NCI-H446 treated with DMSO at 0.1 percent for 48 hours (cell line): ENCODE measurements around the gene FGD2.
A peak's percentile ranks its signal among the peaks of the same experiment; 100 is the strongest.
"Not testable (repeated sequence)": the region's sequence is repeated elsewhere in the genome, so short reads cannot be mapped to it uniquely, and the experiment has no call there.

Experiments used
- DNase-seq: peaks from one replicate; lab custom pipeline; 2025; lab: John Stamatoyannopoulos, UW

Gene FGD2

DNA sequence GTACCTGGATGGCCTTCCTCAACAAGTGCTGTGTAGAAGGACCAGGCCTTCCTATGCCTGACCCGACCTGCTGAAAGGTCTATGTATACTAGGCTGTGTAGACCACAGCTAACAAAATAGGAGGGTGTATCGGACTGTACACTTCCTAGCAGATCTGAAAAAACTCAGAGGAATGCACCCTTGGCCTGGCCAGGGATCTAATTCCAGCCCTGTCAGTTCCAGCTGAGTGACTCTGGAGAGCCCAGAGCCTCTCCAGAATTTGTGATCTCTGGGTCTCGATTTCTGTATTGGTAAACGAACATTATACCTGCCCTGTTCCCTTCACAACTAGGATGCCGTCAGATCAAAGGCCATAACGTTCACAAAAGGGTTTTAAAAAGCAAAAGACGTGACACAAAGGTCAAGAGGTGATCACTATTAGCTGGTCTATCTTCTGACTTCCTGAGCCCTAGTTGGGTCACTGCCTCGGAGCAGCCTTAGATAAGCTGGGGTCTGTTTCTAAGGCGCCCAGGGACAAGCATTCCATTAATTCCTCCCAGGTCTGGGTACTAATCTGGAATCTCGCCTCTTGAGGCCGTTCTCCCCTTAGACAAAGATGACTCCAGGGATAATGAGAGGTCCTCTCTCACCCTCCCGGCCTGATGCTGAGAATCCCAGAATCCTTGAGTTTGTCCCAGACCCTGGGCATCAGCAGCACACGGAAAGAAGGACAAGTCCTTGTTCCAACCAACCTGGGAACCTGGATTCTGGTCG lies 33.4 kb upstream of the FGD2 start:
- DNase-seq = no peak

- DNase-seq = no peak
These were observed 32.3 kb upstream of the FGD2 start for GRCh38 chr6:36973190-36973589.

- no peak for DNase-seq
These were observed 31.8 kb upstream of the FGD2 start for GRCh38 chr6:36973647-36974046.

- no peak for DNase-seq
These were observed 30.0 kb upstream of the FGD2 start for GRCh38 chr6:36975231-36976006.

DNA sequence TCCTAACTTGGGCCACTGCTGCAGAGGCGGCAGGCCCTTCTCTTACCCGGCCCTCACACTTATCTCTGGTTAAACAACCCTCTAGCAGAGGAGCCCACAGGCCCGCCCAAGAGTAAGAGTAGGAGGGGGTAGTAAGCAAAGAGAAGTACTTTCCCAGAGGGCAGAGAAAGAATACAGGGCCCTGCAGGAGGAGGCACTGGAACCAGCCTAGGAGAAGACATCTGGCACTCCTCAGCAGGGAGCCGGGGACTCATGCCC lies 29.5 kb upstream of the FGD2 start:
- no peak for DNase-seq

GRCh38 chr6:36976509-36976908 lies 28.9 kb upstream of the FGD2 start:
- DNase-seq = no peak

- no peak for DNase-seq
These were observed 28.5 kb upstream of the FGD2 start for GRCh38 chr6:36976931-36977330.

GRCh38 chr6:36977470-36977941 lies 27.9 kb upstream of the FGD2 start:
- no peak for DNase-seq

DNA sequence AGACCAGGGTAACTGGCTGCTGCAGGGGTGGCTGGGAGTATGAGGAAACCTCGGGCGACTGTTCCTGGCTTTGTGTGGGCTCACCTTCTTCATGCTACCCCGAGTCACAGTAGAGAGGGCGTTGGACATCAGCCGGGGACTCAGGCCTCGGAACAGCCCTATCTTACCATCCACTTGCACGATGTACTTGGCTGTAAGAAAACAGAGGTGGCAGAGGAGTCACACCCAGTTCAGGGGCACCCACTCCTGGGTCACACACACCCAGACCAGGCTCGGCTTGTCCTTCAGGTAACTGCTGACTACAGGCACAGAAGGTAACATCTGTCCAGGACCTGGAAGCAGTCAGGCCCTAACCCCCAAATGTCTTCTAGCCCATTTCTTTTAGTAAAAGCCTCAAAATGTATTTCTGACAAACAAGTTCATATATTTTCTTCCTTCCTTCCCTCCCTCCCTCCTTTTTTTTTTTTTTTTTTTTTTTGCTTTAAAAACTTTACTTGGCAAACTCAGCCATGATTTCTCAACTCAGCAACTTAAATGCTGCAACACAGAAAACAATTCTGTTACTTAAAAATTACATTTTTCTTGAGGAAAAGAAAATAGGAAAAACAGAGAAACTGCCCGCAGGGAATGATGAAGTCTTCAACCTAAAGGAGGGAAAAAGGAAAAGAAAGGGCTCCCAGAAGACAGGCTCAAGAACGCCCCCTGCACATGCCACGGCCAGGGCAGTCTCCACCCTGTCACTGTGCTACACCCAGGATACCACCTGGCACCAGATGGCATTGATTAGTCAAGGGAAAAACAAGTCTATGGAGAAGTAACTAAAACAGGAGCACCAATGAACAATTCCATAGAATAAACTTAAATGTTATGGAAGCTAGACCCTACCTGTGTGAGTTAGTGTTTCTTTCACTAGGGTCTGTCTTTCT lies 26.8 kb upstream of the FGD2 start:
- no peak for DNase-seq

DNA sequence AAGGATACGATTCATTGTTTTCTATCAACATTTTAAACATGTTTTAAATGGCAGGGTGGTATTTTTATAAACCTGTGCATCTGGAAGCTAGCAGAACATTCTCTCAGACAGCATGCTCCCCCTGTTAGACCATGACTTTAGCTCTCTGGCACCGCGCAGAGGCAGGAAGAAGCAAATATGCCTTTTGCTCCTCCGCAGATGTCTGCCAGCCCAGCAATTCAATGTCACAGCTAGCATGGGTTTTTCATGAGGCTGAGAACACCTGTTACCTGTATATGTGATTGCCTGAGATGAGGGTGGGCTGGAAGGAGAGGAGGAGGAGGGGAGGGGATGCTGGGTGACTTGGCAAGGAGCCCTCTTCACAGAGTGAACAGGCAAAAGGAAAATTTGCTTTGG lies 26.1 kb upstream of the FGD2 start:
- DNase-seq = peak; percentile 11

- no peak for DNase-seq
These were observed 25.3 kb upstream of the FGD2 start for GRCh38 chr6:36980129-36980528.

DNA sequence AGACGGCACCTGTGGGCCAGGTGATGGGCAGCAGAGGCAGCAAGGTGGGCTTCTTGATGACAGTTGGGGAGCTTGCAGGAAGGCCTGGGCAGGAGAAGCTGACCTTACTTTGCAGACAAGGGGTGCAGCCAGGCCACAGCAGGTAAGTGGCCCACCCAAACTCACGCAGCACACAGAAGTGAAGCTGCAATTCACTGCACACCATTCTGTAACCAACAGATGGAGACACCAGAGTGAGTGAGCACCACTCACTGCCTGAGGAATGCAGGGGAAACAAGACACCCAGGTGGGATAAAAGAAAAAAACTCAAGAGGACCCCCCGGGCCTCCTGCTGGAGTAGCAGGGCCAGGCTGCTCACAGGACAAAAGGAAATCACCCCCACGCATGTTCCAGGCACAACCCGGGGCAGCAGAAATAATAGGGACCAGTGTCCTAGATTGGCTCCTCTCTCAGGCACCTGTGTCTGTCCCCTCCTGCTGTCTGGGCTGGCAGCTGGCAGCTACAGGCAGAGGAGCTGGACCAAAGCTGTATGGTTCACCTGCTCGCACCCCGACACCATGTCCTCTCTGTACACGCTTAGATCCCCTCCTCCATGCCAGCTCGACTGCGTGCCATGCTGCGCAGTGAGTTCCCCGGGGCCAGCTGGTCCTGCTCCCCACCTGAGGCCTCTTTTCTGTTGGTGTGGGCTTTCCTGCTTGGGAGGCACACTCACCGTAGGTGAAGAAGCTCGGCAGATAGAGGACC lies 24.4 kb upstream of the FGD2 start:
- DNase-seq = no peak

GRCh38 chr6:36983538-36983937 lies 21.9 kb upstream of the FGD2 start:
- DNase-seq = no peak

DNA sequence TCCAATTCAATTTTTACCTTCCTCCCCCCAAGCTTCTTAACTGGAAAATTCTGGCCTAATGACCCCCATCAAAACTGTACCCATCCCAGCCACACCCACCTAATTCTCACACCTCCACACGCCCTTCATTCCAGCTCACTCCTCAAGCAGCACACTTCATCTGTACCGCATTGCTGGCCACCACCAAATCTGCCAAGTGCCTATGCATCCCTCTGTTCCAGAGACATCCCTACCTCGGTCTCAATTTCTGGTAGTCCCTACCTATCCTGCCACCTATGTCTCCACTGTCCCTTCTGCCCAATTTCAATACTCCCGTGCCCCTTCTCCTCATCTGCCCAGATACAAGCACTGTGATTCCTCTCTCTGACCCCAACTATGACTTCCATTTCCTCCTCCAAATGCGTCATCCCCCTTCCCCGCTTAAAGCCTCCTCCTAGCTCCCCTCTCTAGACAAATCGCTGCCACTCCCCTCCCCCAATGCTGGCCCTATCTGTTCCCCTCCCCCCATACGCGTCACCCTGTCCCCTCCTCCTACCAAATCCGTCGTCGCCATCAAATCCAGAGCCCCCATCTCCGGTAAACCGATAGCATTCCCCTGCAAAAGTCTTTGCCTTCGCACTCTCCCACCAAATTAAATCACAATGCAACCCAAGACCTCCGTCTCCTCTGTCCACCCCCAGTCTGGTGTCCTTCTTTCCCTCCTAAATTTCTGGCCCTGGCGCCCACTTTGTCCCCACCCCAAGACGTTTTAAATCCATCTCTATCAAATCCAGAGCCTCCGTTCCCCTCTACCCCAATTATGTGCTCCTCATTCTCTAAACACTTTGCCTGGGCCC lies 20.7 kb upstream of the FGD2 start:
- no peak for DNase-seq

GRCh38 chr6:36985417-36985807 lies 20.0 kb upstream of the FGD2 start:
- no peak for DNase-seq

DNA sequence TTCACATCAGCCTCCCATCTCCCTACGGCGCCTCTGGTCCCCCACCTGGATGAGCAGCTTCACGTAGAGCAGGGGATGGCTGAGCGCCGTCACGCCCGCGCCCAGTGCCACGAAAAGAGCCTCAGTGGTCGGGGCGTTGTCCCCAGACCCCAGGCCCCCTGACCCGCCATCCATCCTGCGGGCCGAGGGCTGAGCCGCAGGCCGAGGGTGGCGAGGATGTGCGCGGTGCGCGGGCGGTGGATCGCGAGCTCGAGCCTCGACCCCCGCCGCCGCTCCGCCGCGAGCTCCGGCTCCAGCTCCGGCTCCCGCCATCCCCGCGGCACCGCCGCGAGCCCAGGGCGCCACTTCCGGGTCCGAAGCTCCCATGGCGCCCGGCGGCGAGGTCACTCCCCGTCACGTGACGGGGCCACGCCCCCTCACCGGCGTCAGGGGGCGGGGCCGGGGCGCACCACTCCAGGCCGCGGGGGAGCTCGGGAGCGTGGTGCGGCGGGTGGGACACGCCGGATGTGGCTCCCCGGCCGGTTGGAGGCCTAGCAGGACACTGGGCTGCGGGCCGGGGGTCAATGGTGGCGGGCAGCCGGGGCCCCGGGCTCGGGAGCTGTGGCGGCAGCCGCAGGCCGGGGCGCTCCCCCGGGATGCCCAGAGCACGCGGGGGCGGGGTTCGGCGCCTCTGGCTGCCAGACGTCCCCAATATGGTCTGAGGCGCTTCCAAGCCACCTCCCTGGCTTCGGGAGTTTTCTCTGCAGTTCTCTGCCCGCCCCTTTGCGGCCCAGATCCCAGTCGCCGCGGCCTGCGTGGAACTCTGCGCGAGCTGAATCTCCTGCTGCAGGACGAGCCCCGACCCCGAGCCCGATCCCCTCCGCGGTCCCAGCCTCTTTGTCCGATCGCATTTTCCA lies 19.4 kb upstream of the FGD2 start, which contains the start of gene MTCH1:
TSS of gene MTCH1 (minus strand) at position 389 of the 896 bp plus-strand sequence. CDS start at position 366, 23 bp downstream.
- peak; percentile 68 for DNase-seq

GRCh38 chr6:36986704-36987047 lies 18.8 kb upstream of the FGD2 start:
- no peak for DNase-seq

DNA sequence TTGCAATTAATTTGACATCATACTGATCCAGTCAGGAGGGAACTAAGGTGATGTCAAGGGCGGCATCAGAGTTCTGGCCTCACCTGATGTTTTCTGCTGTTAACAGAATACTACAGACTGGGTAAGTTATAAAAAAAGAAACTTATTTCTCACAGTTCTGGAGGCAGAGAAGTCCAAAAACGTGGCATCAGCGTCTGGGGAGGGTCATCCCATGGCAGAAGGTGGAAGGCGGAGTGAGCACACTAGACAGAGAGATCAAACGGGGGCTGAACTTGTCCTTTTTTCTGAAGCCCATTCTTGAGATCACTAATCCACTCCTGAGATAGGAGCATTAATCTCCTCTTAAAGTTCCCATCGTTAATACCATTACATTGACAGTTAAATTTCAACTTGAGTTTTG lies 16.2 kb upstream of the FGD2 start:
- no peak for DNase-seq

- not testable (repeated sequence) for DNase-seq
These were observed 15.1 kb upstream of the FGD2 start for GRCh38 chr6:36990401-36990800.
